ENCODE data around the gene GSAP.

GSAP gene

DNA sequence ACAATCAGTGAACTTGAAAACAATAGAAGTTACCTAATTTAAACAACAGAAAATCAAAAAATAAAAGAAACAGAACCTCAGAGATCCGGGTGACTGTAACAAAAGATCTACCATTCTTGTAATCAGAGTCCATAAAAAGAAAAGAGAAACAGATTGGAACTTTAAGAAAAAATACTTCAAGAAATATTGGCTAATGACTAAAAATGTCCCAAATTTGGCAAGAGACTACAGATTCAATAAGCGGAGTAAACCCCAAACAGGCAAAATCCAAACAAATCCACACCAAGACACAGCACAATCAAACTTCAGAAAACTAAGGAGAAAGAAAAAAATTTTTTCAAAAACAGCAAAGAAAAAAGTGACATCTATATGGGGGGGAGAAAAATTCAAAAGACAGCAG, 15.1 kb downstream of the GSAP start:
- no peak for DNase-seq (ENCODE audit: low read depth)
- H3K4me3 ChIP-seq (ENCODE audit: low read length): no peak overlapping the region
- TF ChIP-seq, protein P1, sequence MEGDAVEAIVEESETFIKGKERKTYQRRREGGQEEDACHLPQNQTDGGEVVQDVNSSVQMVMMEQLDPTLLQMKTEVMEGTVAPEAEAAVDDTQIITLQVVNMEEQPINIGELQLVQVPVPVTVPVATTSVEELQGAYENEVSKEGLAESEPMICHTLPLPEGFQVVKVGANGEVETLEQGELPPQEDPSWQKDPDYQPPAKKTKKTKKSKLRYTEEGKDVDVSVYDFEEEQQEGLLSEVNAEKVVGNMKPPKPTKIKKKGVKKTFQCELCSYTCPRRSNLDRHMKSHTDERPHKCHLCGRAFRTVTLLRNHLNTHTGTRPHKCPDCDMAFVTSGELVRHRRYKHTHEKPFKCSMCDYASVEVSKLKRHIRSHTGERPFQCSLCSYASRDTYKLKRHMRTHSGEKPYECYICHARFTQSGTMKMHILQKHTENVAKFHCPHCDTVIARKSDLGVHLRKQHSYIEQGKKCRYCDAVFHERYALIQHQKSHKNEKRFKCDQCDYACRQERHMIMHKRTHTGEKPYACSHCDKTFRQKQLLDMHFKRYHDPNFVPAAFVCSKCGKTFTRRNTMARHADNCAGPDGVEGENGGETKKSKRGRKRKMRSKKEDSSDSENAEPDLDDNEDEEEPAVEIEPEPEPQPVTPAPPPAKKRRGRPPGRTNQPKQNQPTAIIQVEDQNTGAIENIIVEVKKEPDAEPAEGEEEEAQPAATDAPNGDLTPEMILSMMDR (conservative IDR thresholded peaks at IDR 0.05; ENCODE audit: low read depth, low read length): no peak

DNA sequence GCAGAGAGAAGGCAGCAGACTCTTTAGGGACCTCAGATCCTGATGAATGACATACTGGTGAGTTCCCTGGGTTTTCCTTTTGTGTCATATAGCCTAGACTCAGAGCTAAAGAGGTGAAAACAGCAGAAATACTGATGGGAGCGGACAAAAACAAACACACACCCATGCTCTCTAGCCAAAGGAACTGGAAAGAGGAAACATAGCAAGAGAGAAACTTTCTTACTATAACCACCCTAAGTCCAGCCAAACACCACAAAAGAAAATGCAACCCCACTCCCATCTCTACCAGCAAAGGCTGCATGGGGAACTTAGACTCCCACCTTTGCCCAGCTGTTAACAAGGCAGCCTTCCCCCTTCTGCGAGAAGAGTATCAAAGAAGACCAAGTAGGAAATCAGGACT, 16.3 kb downstream of the GSAP start:
- H3K4me3 ChIP-seq (ENCODE audit: low read length): no peak overlapping the region
- TF ChIP-seq, protein P1 (conservative IDR thresholded peaks at IDR 0.05; ENCODE audit: low read depth, low read length): no peak
- DNase-seq (ENCODE audit: low read depth): no peak

- TF ChIP-seq, protein P1 (conservative IDR thresholded peaks at IDR 0.05; ENCODE audit: low read depth, low read length): no peak
- H3K4me3 ChIP-seq (ENCODE audit: low read length): no peak overlapping the region
These were observed 19.1 kb downstream of the GSAP start for GRCh38 chr7:77396894-77397547.

GRCh38 chr7:77395626-77396025, 20.5 kb downstream of the GSAP start:
- no peak overlapping the region for H3K4me3 ChIP-seq (ENCODE audit: low read length)
- DNase-seq (ENCODE audit: low read depth): no peak
- TF ChIP-seq, protein P1 (conservative IDR thresholded peaks at IDR 0.05; ENCODE audit: low read depth, low read length): no peak

More at GRCh38 chr7:77396894-77397547, 19.1 kb downstream of the GSAP start:
- no peak for DNase-seq (ENCODE audit: low read depth)

DNA sequence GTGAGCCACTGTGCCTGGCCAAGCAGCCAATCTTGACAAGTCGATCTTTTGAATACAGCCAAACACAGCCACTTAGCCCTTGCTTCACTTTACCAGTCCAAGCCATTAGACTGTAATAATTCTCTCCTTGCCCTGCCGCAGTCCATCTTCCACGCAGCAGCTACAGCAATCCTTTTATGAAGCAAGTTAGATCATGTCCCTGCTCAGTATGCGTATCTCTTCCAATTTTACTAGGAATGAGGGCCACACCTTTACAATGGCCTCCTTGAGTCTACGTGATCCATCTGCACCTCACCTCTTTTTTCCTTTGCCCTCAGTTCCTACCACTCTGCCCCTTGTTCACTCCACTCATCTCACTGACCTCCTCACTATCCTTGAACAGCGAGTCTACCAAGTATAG, 22.2 kb downstream of the GSAP start:
- TF ChIP-seq, protein P1 (conservative IDR thresholded peaks at IDR 0.05; ENCODE audit: low read depth, low read length): no peak
- no peak overlapping the region for H3K4me3 ChIP-seq (ENCODE audit: low read length)
- no peak for DNase-seq (ENCODE audit: low read depth)

GRCh38 chr7:77393261-77393660, 22.9 kb downstream of the GSAP start:
- no peak for DNase-seq (ENCODE audit: low read depth)
- TF ChIP-seq, protein P1 (conservative IDR thresholded peaks at IDR 0.05; ENCODE audit: low read depth, low read length): no peak
- H3K4me3 ChIP-seq (ENCODE audit: low read length): no peak overlapping the region

- no peak overlapping the region for H3K4me3 ChIP-seq (ENCODE audit: low read length)
- TF ChIP-seq, protein P1 (conservative IDR thresholded peaks at IDR 0.05; ENCODE audit: low read depth, low read length): no peak
- no peak for DNase-seq (ENCODE audit: low read depth)
These were observed 24.9 kb downstream of the GSAP start for GRCh38 chr7:77391230-77391629.

Measured in retinal pigment epithelial cell (primary cell).